ENCODE measurements around the gene SEMA6A. TPM values are rescaled to one million over a fixed set of nuclear protein-coding genes. Genes with fewer than 3 reads are reported as not detected.

The SEMA6A gene, protein sequence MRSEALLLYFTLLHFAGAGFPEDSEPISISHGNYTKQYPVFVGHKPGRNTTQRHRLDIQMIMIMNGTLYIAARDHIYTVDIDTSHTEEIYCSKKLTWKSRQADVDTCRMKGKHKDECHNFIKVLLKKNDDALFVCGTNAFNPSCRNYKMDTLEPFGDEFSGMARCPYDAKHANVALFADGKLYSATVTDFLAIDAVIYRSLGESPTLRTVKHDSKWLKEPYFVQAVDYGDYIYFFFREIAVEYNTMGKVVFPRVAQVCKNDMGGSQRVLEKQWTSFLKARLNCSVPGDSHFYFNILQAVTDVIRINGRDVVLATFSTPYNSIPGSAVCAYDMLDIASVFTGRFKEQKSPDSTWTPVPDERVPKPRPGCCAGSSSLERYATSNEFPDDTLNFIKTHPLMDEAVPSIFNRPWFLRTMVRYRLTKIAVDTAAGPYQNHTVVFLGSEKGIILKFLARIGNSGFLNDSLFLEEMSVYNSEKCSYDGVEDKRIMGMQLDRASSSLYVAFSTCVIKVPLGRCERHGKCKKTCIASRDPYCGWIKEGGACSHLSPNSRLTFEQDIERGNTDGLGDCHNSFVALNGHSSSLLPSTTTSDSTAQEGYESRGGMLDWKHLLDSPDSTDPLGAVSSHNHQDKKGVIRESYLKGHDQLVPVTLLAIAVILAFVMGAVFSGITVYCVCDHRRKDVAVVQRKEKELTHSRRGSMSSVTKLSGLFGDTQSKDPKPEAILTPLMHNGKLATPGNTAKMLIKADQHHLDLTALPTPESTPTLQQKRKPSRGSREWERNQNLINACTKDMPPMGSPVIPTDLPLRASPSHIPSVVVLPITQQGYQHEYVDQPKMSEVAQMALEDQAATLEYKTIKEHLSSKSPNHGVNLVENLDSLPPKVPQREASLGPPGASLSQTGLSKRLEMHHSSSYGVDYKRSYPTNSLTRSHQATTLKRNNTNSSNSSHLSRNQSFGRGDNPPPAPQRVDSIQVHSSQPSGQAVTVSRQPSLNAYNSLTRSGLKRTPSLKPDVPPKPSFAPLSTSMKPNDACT
- total RNA-seq = not detected

DNA sequence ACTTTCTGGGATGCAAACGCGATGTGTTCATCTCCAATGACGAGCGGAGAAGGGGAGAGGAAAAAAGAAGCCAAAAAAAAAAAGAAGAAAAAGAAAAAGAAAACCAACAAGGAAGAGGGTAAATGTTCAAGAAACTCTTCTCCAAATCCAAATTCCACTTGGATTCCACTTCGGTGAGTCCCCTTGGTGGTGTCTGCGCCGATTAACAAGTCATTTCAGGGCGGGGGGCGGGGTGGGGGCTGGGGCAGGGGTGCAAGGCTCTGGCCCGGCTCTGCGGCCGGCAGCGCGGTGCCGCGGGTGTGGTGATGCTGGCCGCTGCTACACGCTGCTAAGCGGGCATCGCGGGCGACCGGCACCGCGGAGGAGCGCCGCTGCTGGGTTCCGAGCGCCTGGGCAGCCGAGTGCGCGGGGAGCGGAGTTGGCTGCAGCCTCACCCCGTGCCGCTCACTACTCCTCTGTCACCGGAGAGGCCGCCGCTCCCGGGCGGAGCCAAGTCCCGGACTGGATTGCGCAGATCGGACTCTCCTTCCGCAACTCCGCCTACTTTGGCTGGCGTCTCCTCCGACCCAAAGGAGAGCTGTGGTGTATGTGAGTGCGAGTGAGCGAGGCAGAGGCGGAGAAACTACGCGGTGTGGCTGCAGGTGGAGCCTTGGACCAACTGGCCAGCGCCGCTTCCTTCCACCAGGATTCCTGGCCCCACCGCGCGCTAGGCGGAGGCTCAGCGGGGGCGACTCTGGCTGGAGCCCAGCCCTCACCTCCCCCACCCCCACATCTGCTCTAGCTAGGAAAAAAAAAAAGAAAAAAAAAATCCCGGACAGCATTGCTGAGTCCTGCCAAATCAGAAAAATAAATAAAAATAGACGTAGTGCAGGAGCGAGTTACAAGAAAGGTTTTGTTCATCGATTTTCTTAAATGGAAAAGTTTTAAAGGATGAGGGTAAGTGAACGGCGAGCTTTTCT lies at the start of gene SEMA6A:
TSS of gene SEMA6A (minus strand) at position 457 of the 959 bp plus-strand sequence. CDS start 69,879 bp downstream, outside the sequence.

